GM21737 (cell line): Measurements from ENCODE around the gene PAN3.

Experiments
- ATAC-seq: cut with Tn5 transposase; IDR thresholded peaks from one replicate; pipeline ENCODE4 v1.9.1; 2021; ENCODE audit warnings: mild to moderate bottlenecking, moderate library complexity; ENCODE audit not compliant: unreplicated experiment

The PAN3 gene

DNA sequence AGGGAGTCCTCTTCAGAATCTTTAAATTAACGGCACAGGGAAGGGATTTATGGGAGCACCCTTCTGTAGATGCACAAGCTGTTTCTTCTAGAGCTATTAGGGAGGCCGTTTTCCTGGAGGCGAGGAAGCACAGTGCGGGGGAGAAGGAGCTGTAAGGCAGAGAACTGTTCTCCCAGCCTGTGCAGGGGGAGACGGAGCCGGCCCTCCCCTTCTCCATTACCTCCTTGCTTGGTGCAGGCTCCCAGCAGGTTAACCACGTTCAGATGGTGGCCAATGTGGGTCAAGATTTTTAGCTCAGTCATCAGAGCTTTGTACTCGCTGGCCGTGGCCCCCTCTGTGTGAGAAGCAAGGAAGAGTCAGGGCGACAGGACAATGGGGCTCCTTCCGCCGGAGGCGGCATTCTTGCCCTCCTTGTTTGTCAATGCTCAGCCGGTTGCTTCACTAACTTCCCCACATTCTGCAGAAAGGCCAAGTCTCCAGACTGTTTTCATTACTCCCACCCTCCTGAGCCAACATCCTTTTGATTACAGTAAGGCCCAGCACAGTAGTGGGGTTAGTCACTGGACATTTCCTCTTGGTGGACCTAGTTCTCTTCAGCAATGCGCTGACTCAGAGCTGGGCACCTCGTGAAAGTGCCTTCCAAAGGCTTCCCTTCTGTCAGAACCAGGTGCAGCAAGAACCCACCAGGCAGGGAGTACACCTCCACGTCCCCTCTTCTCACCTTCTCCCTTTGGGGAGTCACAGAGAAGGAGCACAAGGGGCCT, 191.2 kb downstream of the PAN3 start:
- no peak for ATAC-seq

DNA sequence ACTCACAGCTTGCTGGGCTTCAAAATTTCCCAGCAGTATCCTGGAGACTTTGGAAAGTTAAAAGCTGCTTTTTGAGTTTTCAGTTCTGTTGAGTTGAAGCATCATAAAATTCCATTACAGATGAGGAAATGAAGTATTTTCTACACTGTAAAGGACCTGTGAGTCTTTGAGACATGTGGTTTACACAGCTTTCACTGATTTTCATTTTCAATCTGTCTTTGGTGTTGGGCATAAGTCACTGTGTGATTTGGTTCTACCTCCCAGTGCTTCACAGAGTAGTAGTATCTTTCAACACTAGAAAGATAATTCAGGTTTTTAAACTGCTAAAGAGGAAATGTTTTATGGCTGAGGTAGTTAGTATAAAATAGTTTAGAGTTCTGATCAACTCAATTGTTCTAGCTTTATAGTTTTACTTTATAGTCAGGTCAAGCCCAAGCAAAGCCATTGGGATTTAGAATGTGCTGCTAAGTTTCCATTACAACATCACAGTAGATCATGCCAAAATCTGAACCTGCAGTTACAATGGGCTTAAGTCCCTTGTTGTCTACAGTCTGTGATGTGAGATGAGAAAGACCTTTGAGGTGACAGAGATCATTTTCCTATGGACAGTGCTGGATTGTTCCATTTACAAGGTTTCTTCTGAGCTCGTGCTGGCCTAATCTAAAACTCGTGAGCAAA, 195.0 kb downstream of the PAN3 start:
- ATAC-seq, result no peak

DNA sequence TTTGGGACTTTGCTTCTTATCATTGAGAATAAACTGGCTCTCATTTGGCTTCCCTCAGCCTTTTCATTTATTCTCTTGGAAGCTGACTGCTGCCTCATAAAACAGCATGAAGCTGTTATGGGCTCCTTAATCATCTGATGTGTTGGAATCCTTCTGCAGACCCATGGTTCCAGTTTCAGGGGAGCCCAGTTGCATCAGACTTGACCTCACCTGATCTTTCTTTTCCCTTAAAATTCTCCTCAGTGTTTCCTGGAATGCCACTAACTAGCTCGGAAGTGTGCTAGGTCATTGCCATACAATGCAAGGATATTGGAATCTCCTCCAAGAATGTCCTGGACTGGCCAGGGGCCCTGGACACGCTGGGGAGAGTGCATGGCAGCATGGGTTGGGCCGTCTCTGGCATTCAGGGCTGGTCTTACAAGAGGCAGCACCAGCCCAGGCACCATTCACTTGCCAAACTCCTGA, 197.9 kb downstream of the PAN3 start:
- no peak for ATAC-seq

DNA sequence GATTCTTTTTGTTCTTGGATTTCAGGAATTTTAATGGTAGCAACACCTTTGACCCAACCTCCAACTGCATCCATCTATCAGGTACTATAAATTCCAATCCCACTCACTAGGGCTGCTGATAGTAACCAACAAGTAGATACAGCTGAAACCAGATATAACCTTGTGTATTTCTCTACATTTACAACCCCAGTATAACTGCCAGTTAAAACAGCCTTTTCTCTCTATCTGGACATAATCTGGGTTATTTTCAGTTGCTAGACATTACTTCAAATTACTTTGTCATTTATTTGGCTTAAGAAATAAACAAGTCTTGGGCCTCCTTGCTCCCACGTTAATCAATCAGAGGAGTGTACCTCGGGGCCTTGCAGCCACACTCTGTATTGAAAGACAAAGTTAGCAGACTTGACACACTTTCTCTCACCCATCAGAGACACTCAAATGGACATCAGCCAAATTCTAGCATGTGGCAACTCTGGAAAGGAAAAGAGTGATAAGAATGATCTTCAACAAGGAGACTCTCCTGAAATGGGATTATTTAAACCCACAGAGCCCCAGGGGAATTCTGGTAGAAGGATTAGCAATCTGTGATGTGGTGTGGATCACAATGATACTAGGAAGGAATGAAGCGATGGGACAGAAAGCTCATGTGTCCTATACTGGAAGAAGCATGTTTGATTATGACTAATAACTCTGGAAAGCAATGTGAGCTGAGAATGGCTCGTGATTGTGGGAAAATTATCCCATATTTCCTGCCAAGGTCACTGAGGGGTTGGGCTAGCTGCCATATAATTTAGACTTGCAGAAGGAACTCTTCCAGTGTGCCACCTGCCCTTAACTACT, 199.0 kb downstream of the PAN3 start:
- no peak for ATAC-seq

DNA sequence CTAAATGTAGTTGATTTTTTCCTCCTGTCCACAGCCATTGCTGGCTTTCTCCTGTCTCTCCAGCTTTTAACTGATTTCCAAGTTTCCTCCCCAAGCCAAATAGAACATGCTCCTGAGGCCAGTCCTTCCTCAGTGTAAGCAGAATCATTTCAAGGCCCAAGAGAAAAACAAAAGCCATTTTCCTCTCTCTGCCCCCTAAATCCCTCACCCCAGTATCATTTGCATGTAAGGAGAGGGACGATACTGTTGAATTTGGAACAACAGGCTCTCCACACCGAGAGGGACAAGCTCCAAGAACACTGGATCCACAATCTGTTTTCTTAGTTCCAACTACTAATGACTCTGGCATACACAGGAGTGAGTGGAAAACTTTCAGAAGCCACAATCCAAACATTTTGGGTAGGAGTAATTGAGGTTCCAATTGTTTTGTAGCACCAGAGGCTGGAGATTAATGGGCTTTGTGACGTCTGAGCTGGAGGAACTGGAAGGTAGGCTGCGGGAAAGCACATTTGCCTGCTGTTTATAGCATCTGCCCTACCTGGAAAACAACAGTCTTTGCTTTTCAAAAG, 199.7 kb downstream of the PAN3 start:
- ATAC-seq, result no peak

DNA sequence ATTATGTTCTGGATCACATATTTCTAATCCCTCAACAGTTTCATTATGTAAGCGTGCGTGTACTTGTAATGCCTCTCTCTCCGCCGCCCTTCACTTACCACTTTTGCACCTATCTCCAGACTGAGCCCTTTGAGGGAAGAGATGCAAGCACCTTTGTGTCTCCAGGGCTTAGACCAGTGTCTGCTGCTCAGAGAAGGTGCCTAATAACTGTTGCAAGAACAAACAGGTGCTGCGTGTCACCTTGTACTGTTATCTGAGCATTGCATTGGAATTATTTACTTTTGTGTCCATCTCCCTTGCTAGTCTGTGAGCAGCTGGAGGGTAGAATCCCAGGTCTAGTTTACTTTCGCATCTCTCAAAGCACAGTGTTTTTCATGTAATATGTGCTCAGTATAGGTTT, 200.4 kb downstream of the PAN3 start:
- ATAC-seq, result no peak

DNA sequence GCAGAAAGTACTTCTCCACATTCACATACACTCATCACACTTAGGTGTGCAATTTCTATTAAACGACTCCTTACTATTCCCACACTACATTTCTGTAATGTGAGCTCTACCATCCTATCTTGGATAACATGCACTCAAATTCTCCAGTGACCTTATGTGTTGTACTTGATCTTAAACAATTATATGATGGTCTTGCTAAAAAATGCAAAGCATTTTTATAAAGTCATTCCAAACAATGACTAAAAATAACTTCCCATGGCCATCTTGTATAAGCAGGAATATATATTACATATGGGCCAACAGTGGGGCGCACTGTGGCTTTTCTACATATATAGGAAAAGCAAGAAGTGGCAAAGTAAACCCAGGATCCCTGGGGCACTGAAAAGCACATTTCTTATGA, 201.1 kb downstream of the PAN3 start:
- ATAC-seq, result no peak

DNA sequence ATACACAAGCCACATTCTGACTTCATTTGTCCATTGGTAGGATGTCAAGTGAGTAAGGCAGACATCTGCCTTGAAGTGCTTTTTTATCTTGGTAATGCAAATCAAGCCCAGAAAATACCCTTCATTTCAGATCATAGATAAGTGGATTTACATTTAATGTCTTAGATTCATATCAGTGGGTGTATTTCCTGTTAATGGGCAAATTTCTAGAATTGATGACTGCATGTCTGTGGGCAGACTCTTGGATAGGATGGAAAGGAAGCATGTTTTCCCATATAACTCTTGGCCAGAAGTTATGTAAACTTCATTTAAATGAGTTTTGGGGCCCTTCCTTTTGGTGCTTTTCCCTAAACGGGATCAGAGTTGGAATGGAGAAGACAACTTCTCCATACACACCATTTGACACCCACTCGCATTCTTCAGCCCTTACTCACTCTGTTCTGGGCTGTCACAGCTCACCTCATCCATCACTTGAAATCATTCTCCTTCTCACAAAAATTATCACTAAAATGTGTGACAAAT, 202.0 kb downstream of the PAN3 start:
- ATAC-seq, result no peak

DNA sequence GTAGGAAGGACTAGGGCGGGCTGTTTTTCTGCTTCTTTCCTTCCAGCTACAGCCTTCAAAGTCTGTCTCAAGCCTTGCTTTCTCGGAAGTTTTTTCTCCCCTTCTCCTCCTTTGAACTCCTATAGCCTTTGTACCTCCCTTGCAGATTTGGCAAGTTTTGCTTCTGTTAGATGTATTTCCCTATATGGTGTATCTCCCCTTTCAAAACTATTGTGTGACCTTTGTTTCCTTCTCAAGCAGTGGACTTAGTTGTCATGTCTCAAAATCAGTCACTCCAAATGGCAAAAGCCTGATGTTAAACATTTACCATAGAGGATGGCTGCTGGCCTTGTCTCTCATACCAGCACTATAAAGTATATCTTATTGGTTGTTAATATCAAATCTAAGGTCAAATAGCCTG, 203.9 kb downstream of the PAN3 start:
- no peak for ATAC-seq

DNA sequence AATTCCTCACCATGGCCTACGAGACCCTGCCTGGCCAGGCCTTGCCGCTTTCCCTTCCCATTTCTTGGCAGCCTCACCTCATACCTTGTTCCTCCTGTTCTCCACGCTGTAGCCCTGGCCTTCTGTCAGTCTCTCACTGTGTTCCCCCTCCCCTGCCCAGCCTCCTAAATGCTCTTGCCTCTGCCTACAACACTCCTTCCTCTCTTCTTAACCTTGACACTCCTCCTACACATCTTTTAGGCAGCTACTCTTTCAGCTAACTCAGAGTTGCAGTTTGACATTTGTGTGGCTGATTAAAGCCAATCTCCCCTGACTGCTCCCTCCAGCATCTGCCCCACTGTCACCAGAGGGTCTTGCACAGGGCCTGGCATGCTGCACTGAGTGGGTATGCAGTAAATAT, 205.8 kb downstream of the PAN3 start:
- no peak for ATAC-seq
